HS-5 (cell line): ENCODE measurements around the gene MMP13.
"Not testable (repeated sequence)": the region's sequence is repeated elsewhere in the genome, so short reads cannot be mapped to it uniquely, and the experiment has no call there.

ENCODE experiments used
- DNase-seq: peaks from one replicate; pipeline ENCODE4 v3.0.0-alpha.2; 2012; ENCODE audit warnings: low read depth

MMP13 gene

GRCh38 chr11:102935514-102935913 lies 20.0 kb downstream of the MMP13 start:
- DNase-seq, result no peak

GRCh38 chr11:102934735-102935134 lies 20.8 kb downstream of the MMP13 start:
- DNase-seq, result no peak

- no peak for DNase-seq
Observed at GRCh38 chr11:102933627-102934026, 21.9 kb downstream of the MMP13 start.

GRCh38 chr11:102932678-102933077 lies 22.9 kb downstream of the MMP13 start:
- DNase-seq, result peak; percentile 39

- DNase-seq, result no peak
Observed at GRCh38 chr11:102930451-102930850, 25.1 kb downstream of the MMP13 start.

GRCh38 chr11:102929972-102930371 lies 25.6 kb downstream of the MMP13 start:
- no peak for DNase-seq

GRCh38 chr11:102929166-102929565 lies 26.4 kb downstream of the MMP13 start:
- no peak for DNase-seq

GRCh38 chr11:102928247-102928646 lies 27.3 kb downstream of the MMP13 start:
- DNase-seq, result no peak

GRCh38 chr11:102927624-102927990 lies 27.9 kb downstream of the MMP13 start:
- no peak for DNase-seq

- DNase-seq, result no peak
Observed at GRCh38 chr11:102926961-102927623, 28.4 kb downstream of the MMP13 start.

- no peak for DNase-seq
Observed at GRCh38 chr11:102926517-102926916, 29.0 kb downstream of the MMP13 start.

GRCh38 chr11:102925988-102926387 lies 29.5 kb downstream of the MMP13 start:
- no peak for DNase-seq

GRCh38 chr11:102924851-102925380 lies 30.6 kb downstream of the MMP13 start:
- no peak for DNase-seq

- DNase-seq, result no peak
Observed at GRCh38 chr11:102921587-102922220, 33.8 kb downstream of the MMP13 start.

- no peak for DNase-seq
Observed at GRCh38 chr11:102920118-102920684, 35.3 kb downstream of the MMP13 start.

GRCh38 chr11:102915044-102915375 lies 40.5 kb downstream of the MMP13 start:
- no peak for DNase-seq

GRCh38 chr11:102914238-102915043 lies 41.1 kb downstream of the MMP13 start:
- peak; percentile 11 for DNase-seq

- DNase-seq, result no peak
Observed at GRCh38 chr11:102912482-102912830, 43.1 kb downstream of the MMP13 start.

- no peak for DNase-seq
Observed at GRCh38 chr11:102911758-102912481, 43.6 kb downstream of the MMP13 start.

GRCh38 chr11:102905848-102906247 lies 49.7 kb downstream of the MMP13 start:
- DNase-seq, result not testable (repeated sequence)

GRCh38 chr11:102903895-102904294 lies 51.6 kb downstream of the MMP13 start:
- not testable (repeated sequence) for DNase-seq

- no peak for DNase-seq
Observed at GRCh38 chr11:102900346-102900745, 55.2 kb downstream of the MMP13 start.
